Mesendoderm (in vitro differentiated cells): Measurements from ENCODE around the gene NELFE.

Experiments used
- DNase-seq: peaks from one replicate; pipeline ENCODE4 v3.0.0; 2013
- H2AK5ac ChIP-seq: 2 replicates; pipeline ENCODE4 v1.6.1; 2013; ENCODE audit warnings: low read length, inconsistent platforms
- H2BK120ac ChIP-seq: 2 replicates; pipeline ENCODE4 v1.6.1; 2013; ENCODE audit warnings: low read depth, mild to moderate bottlenecking, low read length, moderate library complexity, mixed read lengths
- H2BK15ac ChIP-seq: replicated peaks from 2 replicates; pipeline ENCODE4 v1.6.1; 2013; ENCODE audit warnings: low read depth, mild to moderate bottlenecking, moderate library complexity
- H2BK5ac ChIP-seq: 2 replicates; pipeline ENCODE4 v1.6.1; 2013; ENCODE audit warnings: low read length, inconsistent platforms
- H3K18ac ChIP-seq: 2 replicates; pipeline ENCODE4 v1.6.1; 2013; ENCODE audit warnings: mild to moderate bottlenecking, low read length, mixed read lengths
- H3K23ac ChIP-seq: one replicate; pipeline ENCODE4 v1.6.1; 2013; ENCODE audit warnings: low read length
- H3K27ac ChIP-seq: 2 replicates; pipeline ENCODE4 v1.5.1; 2013; ENCODE audit warnings: low read depth, mild to moderate bottlenecking, inconsistent platforms, low read length, moderate library complexity
- H3K27me3 ChIP-seq: 2 replicates; pipeline ENCODE4 v1.6.1; 2013; ENCODE audit warnings: low read length, control low read depth, mild to moderate bottlenecking, inconsistent platforms; ENCODE audit not compliant: insufficient read depth, poor library complexity
- H3K36me3 ChIP-seq: 2 replicates; pipeline ENCODE4 v1.6.1; 2013; ENCODE audit warnings: low read length, inconsistent platforms; ENCODE audit not compliant: control insufficient read depth, insufficient read depth
- H3K4ac ChIP-seq: one replicate; pipeline ENCODE4 v1.6.1; 2013; ENCODE audit warnings: low read depth, mild to moderate bottlenecking, low read length, moderate library complexity
- H3K4me1 ChIP-seq: 2 replicates; pipeline ENCODE4 v1.6.1; 2013; ENCODE audit warnings: low read depth, low read length, inconsistent platforms; ENCODE audit not compliant: control insufficient read depth
- H3K4me2 ChIP-seq: 2 replicates; pipeline ENCODE4 v1.6.1; 2013; ENCODE audit warnings: low read length
- H3K4me3 ChIP-seq: 2 replicates; pipeline ENCODE4 v1.5.1; 2013; ENCODE audit warnings: mild to moderate bottlenecking, low read length
- H3K56ac ChIP-seq: one replicate; pipeline ENCODE4 v1.6.1; 2013; ENCODE audit warnings: low read length
- H3K79me1 ChIP-seq: 2 replicates; pipeline ENCODE4 v1.6.1; 2013; ENCODE audit warnings: low read length, inconsistent platforms
- H3K79me2 ChIP-seq: 2 replicates; pipeline ENCODE4 v1.6.1; 2013; ENCODE audit warnings: mild to moderate bottlenecking, low read length; ENCODE audit not compliant: control insufficient read depth, insufficient read depth
- H3K9ac ChIP-seq: 2 replicates; pipeline ENCODE4 v1.6.1; 2013; ENCODE audit warnings: low read length, inconsistent platforms
- H4K5ac ChIP-seq: one replicate; pipeline ENCODE4 v1.6.1; 2013; ENCODE audit warnings: low read length
- H4K8ac ChIP-seq: one replicate; pipeline ENCODE4 v1.6.1; 2013; ENCODE audit warnings: low read depth, mild to moderate bottlenecking, control low read depth, low read length, moderate library complexity
- WGBS: extraction: QIAGEN DNeasy Blood & Tissue Kit; methylation state at CpG from one replicate; pipeline ENCODE4 v1.1.7; 2013; ENCODE audit warnings: low lambda C conversion rate, missing lambda C conversion rate; ENCODE audit not compliant: insufficient coverage; ENCODE audit errors: extremely low coverage; 5-methylcytosine and 5-hydroxymethylcytosine counted together

Gene NELFE

GRCh38 chr6:31961616-31962015, 2.8 kb upstream of the NELFE start:
- H3K9ac ChIP-seq = no peak overlapping the region
- no peak overlapping the region for H2AK5ac ChIP-seq
- H4K5ac ChIP-seq = no peak overlapping the region
- H3K56ac ChIP-seq = no peak overlapping the region
- no peak overlapping the region for H3K18ac ChIP-seq
- H3K4me1 ChIP-seq = peaks cover 5% of the 10 kb centered on the region
- no peak overlapping the region for H3K4me2 ChIP-seq
- peaks cover 18% of the 10 kb centered on the region for H3K79me1 ChIP-seq
- no peak overlapping the region for H2BK120ac ChIP-seq
- no peak for DNase-seq
- no peak overlapping the region for H3K4ac ChIP-seq
- no CpG with 5 or more reads among the region's 12 CpGs for WGBS
- peaks cover 5% of the 10 kb centered on the region for H3K36me3 ChIP-seq
- no peak overlapping the region for H3K27ac ChIP-seq
- H2BK5ac ChIP-seq = no peak overlapping the region
- no peak overlapping the region for H4K8ac ChIP-seq
- no peaks in the 10 kb centered on the region for H3K27me3 ChIP-seq
- no peak overlapping the region for H3K23ac ChIP-seq
- H2BK15ac ChIP-seq = no peak overlapping the region
- H3K4me3 ChIP-seq = no peak overlapping the region
- peaks cover 18% of the 10 kb centered on the region for H3K79me2 ChIP-seq

GRCh38 chr6:31958412-31958740, 395 bp downstream of the NELFE start:
- WGBS = no CpG with 5 or more reads among the region's 11 CpGs
- Histone ChIP-seq H3K79me2 (peaks cover 18% of the 10 kb centered on the region), H3K27me3 (no peaks in the 10 kb centered on the region), H2BK120ac (no peak overlapping the region), H3K4me1 (peaks cover 5% of the 10 kb centered on the region), H2BK15ac (no peak overlapping the region), H2AK5ac (peak overlapping the region; percentile 31), H3K9ac (peak overlapping the region; percentile 88), H2BK5ac (no peak overlapping the region), H3K4ac (no peak overlapping the region), H3K4me3 (peak overlapping the region; percentile 92), H3K36me3 (peaks cover 6% of the 10 kb centered on the region), H3K18ac (no peak overlapping the region), H3K56ac (peak overlapping the region; percentile 90), H3K79me1 (peaks cover 18% of the 10 kb centered on the region), H4K8ac (no peak overlapping the region), H3K4me2 (peak overlapping the region; percentile 94), H4K5ac (no peak overlapping the region), H3K23ac (no peak overlapping the region), H3K27ac (no peak overlapping the region)
- DNase-seq = no peak

- H4K5ac ChIP-seq = no peak overlapping the region
- no peak overlapping the region for H3K23ac ChIP-seq
- H3K79me2 ChIP-seq = peaks cover 18% of the 10 kb centered on the region
- H3K56ac ChIP-seq = no peak overlapping the region
- H2AK5ac ChIP-seq = no peak overlapping the region
- no peak overlapping the region for H3K4ac ChIP-seq
- no peak overlapping the region for H2BK120ac ChIP-seq
- no peak overlapping the region for H2BK5ac ChIP-seq
- H3K27ac ChIP-seq = no peak overlapping the region
- peaks cover 18% of the 10 kb centered on the region for H3K79me1 ChIP-seq
- H3K36me3 ChIP-seq = peaks cover 6% of the 10 kb centered on the region
- H2BK15ac ChIP-seq = no peak overlapping the region
- no CpG with 5 or more reads among the region's 3 CpGs for WGBS
- no peak overlapping the region for H3K18ac ChIP-seq
- H3K9ac ChIP-seq = no peak overlapping the region
- peaks cover 5% of the 10 kb centered on the region for H3K4me1 ChIP-seq
- no peak overlapping the region for H4K8ac ChIP-seq
- H3K4me3 ChIP-seq = no peak overlapping the region
- no peak for DNase-seq
- H3K27me3 ChIP-seq = no peaks in the 10 kb centered on the region
- H3K4me2 ChIP-seq = no peak overlapping the region
Measured at GRCh38 chr6:31956796-31957195, 2.0 kb downstream of the NELFE start.

- DNase-seq = no peak
- Histone ChIP-seq H2AK5ac (no peak overlapping the region), H3K9ac (no peak overlapping the region), H3K27ac (no peak overlapping the region), H4K8ac (no peak overlapping the region), H3K18ac (no peak overlapping the region), H4K5ac (no peak overlapping the region), H2BK15ac (no peak overlapping the region), H3K79me2 (peaks cover 14% of the 10 kb centered on the region), H3K4me3 (no peak overlapping the region), H2BK5ac (no peak overlapping the region), H3K4ac (no peak overlapping the region), H3K56ac (no peak overlapping the region), H3K36me3 (peaks cover 6% of the 10 kb centered on the region), H3K79me1 (peaks cover 14% of the 10 kb centered on the region), H3K4me1 (peaks cover 4% of the 10 kb centered on the region), H3K27me3 (no peaks in the 10 kb centered on the region), H2BK120ac (no peak overlapping the region), H3K23ac (no peak overlapping the region), H3K4me2 (no peak overlapping the region)
- no CpG with 5 or more reads among the region's 28 CpGs for WGBS
Measured at GRCh38 chr6:31954511-31954910, 4.3 kb downstream of the NELFE start.

GRCh38 chr6:31952890-31953289, 5.9 kb downstream of the NELFE start:
- H3K56ac ChIP-seq = no peak overlapping the region
- H3K23ac ChIP-seq = no peak overlapping the region
- peaks cover 2% of the 10 kb centered on the region for H3K79me2 ChIP-seq
- no peak overlapping the region for H3K4me2 ChIP-seq
- H3K4ac ChIP-seq = no peak overlapping the region
- H3K36me3 ChIP-seq = peaks cover 6% of the 10 kb centered on the region
- H3K27ac ChIP-seq = no peak overlapping the region
- no CpG with 5 or more reads among the region's 5 CpGs for WGBS
- no peak overlapping the region for H3K4me3 ChIP-seq
- no peak overlapping the region for H4K5ac ChIP-seq
- no peak overlapping the region for H2BK120ac ChIP-seq
- no peaks in the 10 kb centered on the region for H3K27me3 ChIP-seq
- no peak for DNase-seq
- H3K4me1 ChIP-seq = peaks cover under 1% of the 10 kb centered on the region
- H2BK5ac ChIP-seq = no peak overlapping the region
- H4K8ac ChIP-seq = no peak overlapping the region
- H3K18ac ChIP-seq = no peak overlapping the region
- H2AK5ac ChIP-seq = no peak overlapping the region
- peaks cover 3% of the 10 kb centered on the region for H3K79me1 ChIP-seq
- H2BK15ac ChIP-seq = no peak overlapping the region
- H3K9ac ChIP-seq = no peak overlapping the region

- Histone ChIP-seq H2BK120ac (no peak overlapping the region), H3K4ac (no peak overlapping the region), H3K27me3 (no peaks in the 10 kb centered on the region), H2BK15ac (no peak overlapping the region), H3K9ac (no peak overlapping the region), H4K5ac (no peak overlapping the region), H3K4me1 (no peaks in the 10 kb centered on the region), H3K4me2 (no peak overlapping the region), H3K79me1 (peaks cover 3% of the 10 kb centered on the region), H2AK5ac (no peak overlapping the region), H3K18ac (no peak overlapping the region), H3K36me3 (peaks cover 6% of the 10 kb centered on the region), H2BK5ac (no peak overlapping the region), H4K8ac (no peak overlapping the region), H3K23ac (no peak overlapping the region), H3K4me3 (no peak overlapping the region), H3K27ac (no peak overlapping the region), H3K56ac (no peak overlapping the region), H3K79me2 (no peaks in the 10 kb centered on the region)
- DNase-seq = peak; percentile 60
- no CpG with 5 or more reads among the region's 5 CpGs for WGBS
Measured at GRCh38 chr6:31952140-31952805, 6.5 kb downstream of the NELFE start.
